Keratinocyte (primary cell): Measurements from ENCODE around the gene NIPBL. TPM values are rescaled to one million over a fixed set of nuclear protein-coding genes. Genes with fewer than 3 reads are reported as not detected.

Experiments
- DNase-seq: peaks from one replicate; pipeline ENCODE4 v3.0.0-alpha.2; 2011; ENCODE audit warnings: low read depth, missing footprints, low spot score
- FAIRE-seq: peaks from 2 replicates; lab custom pipeline; 2011; peaks lifted over from hg19 to GRCh38; lab: Jason Lieb, UNC
- H2AFZ ChIP-seq: 2 replicates; pipeline ENCODE4 v1.6.0; 2012; ENCODE audit warnings: low read length, control low read depth, inconsistent platforms; ENCODE audit not compliant: control insufficient read depth
- H3K27ac ChIP-seq: 2 replicates; pipeline ENCODE4 v1.5.1; 2011; ENCODE audit warnings: low read length; ENCODE audit not compliant: control insufficient read depth, insufficient read depth
- H3K27me3 ChIP-seq: 3 replicates; pipeline ENCODE4 v1.6.0; 2011; ENCODE audit warnings: low read length; ENCODE audit not compliant: control insufficient read depth, insufficient read depth; ENCODE audit errors: extremely low read depth
- H3K36me3 ChIP-seq, 2 experiments: 2 replicates in 1 of 2; 3 replicates in 1 of 2; pipeline ENCODE4 v1.5.1; 2011; ENCODE audit warnings: low read length in 2 of 2, mild to moderate bottlenecking in 1 of 2; ENCODE audit not compliant: control insufficient read depth in 2 of 2, insufficient read depth in 2 of 2; ENCODE audit errors: extremely low read depth in 1 of 2
- H3K4me1 ChIP-seq: 3 replicates; pipeline ENCODE4 v1.5.1; 2011; ENCODE audit warnings: low read length; ENCODE audit not compliant: control insufficient read depth, insufficient read depth; ENCODE audit errors: extremely low read depth
- H3K4me2 ChIP-seq: 3 replicates; pipeline ENCODE4 v1.6.0; 2011; ENCODE audit warnings: low read depth, low read length; ENCODE audit not compliant: control insufficient read depth, insufficient read depth; ENCODE audit errors: extremely low read depth
- H3K4me3 ChIP-seq, 3 experiments: fragments of 200-600 bp in 1 of 3; sonication (generic) in 1 of 3; 2 replicates in 2 of 3; 3 replicates in 1 of 3; pipeline ENCODE4 v1.5.1; 2011 to 2016; ENCODE audit warnings: low read length in 3 of 3, mild to moderate bottlenecking in 3 of 3, control low read depth in 2 of 3, inconsistent platforms in 1 of 3, low read depth in 1 of 3, mixed read lengths in 1 of 3, mixed run types in 1 of 3, moderate library complexity in 1 of 3; ENCODE audit not compliant: control insufficient read depth in 2 of 3, insufficient read depth in 2 of 3; ENCODE audit errors: extremely low read depth in 1 of 3
- H3K79me2 ChIP-seq: 2 replicates; pipeline ENCODE4 v1.6.0; 2012; ENCODE audit warnings: low read length; ENCODE audit not compliant: control insufficient read depth, insufficient read depth
- H3K9ac ChIP-seq: 3 replicates; pipeline ENCODE4 v1.6.0; 2011; ENCODE audit warnings: low read length; ENCODE audit not compliant: control insufficient read depth, insufficient read depth; ENCODE audit errors: extremely low read depth
- H3K9me1 ChIP-seq: 3 replicates; pipeline ENCODE4 v1.6.0; 2011; ENCODE audit warnings: low read length; ENCODE audit not compliant: control insufficient read depth, insufficient read depth; ENCODE audit errors: extremely low read depth
- H3K9me3 ChIP-seq: 2 replicates; pipeline ENCODE4 v1.5.1; 2012; ENCODE audit warnings: low read depth, low read length; ENCODE audit not compliant: control insufficient read depth
- H4K20me1 ChIP-seq: 3 replicates; pipeline ENCODE4 v1.6.0; 2011; ENCODE audit warnings: low read length; ENCODE audit not compliant: control insufficient read depth, insufficient read depth; ENCODE audit errors: extremely low read depth
- CTCF ChIP-seq, 3 experiments: IDR thresholded peaks in 1 of 3; conservative IDR thresholded peaks in 1 of 3; optimal IDR thresholded peaks in 1 of 3; 2 replicates in 2 of 3; 3 replicates in 1 of 3; pipeline versions ENCODE3 to v1.5.1; 2011; ENCODE audit warnings: low read length in 3 of 3, mild to moderate bottlenecking in 3 of 3, moderate library complexity in 2 of 3, control low read depth in 1 of 3, inconsistent platforms in 1 of 3; ENCODE audit not compliant: insufficient read depth in 2 of 3; ENCODE audit errors: extremely low read depth in 1 of 3
- EZH2 ChIP-seq: IDR thresholded peaks from one replicate; pipeline ENCODE4 v1.6.1; 2012; ENCODE audit warnings: inconsistent platforms, mild to moderate bottlenecking, low read length, moderate library complexity
- dilution Hi-C: fragments of 300-500 bp; cut with MboI; formaldehyde crosslinking; loops from one replicate; pipeline ENCODE4 v1.7.0; 2020; ENCODE audit warnings: low sequenced_read_pairs; ENCODE audit not compliant: extremely low pct_ligation_motif_present
- polyA plus RNA-seq, 5 experiments: library from polyadenylated mRNA; depleted of rRNA in 3 of 5; stranded (reverse) in 3 of 5; stranded (forward) in 1 of 5; unstranded in 1 of 5; fragments of >200 nt; gene quantifications; 1 replicate in 1 of 5; 2 replicates in 3 of 5; 3 replicates in 1 of 5; pipeline versions ENCODE4 v1.2.1 to v1.2.3, GENCODE V29; 2011 to 2012; ENCODE audit warnings: missing spikeins in 2 of 5, low read depth in 1 of 5, low replicate concordance in 1 of 5

Gene NIPBL
- polyA plus RNA-seq, 1 donor (not counting 4 experiments of a cell fraction or from before 2014, with no cell fraction given): 23.4 TPM

DNA sequence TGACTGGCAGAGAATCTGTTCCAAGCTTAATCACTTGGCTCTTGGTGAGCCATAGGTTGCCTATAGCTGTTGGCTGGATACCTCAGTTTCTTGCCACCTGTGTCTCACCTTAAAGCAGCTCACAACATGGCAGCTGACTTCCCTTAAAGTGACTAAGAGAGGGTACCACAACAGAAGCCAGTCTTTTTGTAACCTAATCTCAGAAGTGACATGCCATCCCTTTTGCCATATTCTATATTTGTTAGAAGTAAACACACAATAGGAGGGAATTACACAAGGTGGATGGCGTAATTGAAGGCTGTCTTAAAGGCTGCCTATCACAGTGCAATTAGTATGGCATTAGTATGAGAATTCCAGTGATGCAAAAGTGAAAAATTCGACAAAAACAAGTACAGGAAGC, 28.1 kb downstream of the NIPBL start:
- H3K27ac ChIP-seq: no peak overlapping the region
- H3K79me2 ChIP-seq: peaks cover 91% of the 10 kb centered on the region
- no peak overlapping the region for H3K4me3 ChIP-seq
- no peak overlapping the region for H3K9ac ChIP-seq
- no peaks in the 10 kb centered on the region for H3K9me3 ChIP-seq
- H3K36me3 ChIP-seq: no peaks in the 10 kb centered on the region
- DNase-seq (no peak), FAIRE-seq (no peak)
- peaks cover 5% of the 10 kb centered on the region for H4K20me1 ChIP-seq
- peaks cover 3% of the 10 kb centered on the region for H3K4me1 ChIP-seq
- H3K9me1 ChIP-seq: no peaks in the 10 kb centered on the region
- TF ChIP-seq EZH2 (no peak), CTCF (optimal IDR thresholded peaks at IDR 0.05 in 1 of 3, IDR thresholded peaks at IDR 0.05 in 1 of 3, conservative IDR thresholded peaks at IDR 0.05 in 1 of 3; ENCODE audit: extremely low read depth in 1 of 3, insufficient read depth in 2 of 3, low read length in 3 of 3) (no peak)
- no peak overlapping the region for H3K4me2 ChIP-seq
- H2AFZ ChIP-seq: no peak overlapping the region
- no peaks in the 10 kb centered on the region for H3K27me3 ChIP-seq
- dilution Hi-C loops: no loop called here

DNA sequence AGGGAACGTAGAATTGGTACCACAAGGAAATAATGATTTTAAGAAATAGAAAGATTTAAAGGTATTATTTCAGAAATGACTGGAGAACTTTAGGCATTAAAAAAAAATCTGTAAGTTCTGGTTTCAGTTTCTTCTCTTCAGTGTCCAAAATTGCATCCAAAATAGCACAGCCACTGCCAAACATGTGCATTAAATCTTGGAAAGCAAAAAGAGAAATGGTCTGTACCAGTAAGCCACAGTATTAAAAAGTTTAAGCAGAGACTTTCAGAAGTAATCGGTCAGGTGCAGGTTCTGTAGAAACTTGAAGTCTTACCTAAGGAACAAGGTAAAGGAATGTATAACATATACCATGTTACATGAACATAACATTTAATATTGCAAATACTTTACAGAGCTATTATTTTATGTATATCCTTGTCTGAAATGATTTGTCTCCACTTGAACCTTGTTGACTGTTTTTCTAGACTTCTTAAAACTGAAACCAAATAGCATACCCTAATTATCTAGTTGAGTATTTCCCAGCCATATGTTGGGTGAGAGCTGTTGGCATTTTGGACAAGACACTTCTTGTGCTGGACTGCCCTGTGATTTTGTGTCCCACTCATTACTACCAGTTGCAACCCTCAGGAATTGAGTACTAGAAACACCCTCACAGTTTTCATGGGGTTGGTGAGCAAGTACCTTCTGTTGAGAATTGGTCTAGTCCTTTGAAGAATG, 32.1 kb downstream of the NIPBL start:
- Histone ChIP-seq H3K9me1 (no peaks in the 10 kb centered on the region), H3K9ac (no peak overlapping the region), H3K4me1 (peaks cover 3% of the 10 kb centered on the region), H2AFZ (no peak overlapping the region), H3K27me3 (no peaks in the 10 kb centered on the region), H4K20me1 (peaks cover 2% of the 10 kb centered on the region), H3K9me3 (no peaks in the 10 kb centered on the region), H3K36me3 (no peaks in the 10 kb centered on the region), H3K4me3 (no peak overlapping the region), H3K4me2 (peak overlapping the region; percentile 14), H3K79me2 (peaks cover 90% of the 10 kb centered on the region), H3K27ac (no peak overlapping the region)
- TF ChIP-seq EZH2: no peak
- TF ChIP-seq CTCF (optimal IDR thresholded peaks at IDR 0.05 in 1 of 3, IDR thresholded peaks at IDR 0.05 in 1 of 3, conservative IDR thresholded peaks at IDR 0.05 in 1 of 3; ENCODE audit: extremely low read depth in 1 of 3, insufficient read depth in 2 of 3, low read length in 3 of 3): no peak
- no peak for DNase-seq
- no peak for FAIRE-seq
- dilution Hi-C loops: no loop called here
